Activated CD4-positive, alpha-beta T cell treated with anti-CD3 and anti-CD28 coated beads, Interleukin-2, amount 50 U/mL, for 16 hours (primary cell): ENCODE results near the gene FAM124B.

Experiments
- DNase-seq: peaks from one replicate; pipeline ENCODE4 v3.0.0-alpha.2; 2020

FAM124B gene

DNA sequence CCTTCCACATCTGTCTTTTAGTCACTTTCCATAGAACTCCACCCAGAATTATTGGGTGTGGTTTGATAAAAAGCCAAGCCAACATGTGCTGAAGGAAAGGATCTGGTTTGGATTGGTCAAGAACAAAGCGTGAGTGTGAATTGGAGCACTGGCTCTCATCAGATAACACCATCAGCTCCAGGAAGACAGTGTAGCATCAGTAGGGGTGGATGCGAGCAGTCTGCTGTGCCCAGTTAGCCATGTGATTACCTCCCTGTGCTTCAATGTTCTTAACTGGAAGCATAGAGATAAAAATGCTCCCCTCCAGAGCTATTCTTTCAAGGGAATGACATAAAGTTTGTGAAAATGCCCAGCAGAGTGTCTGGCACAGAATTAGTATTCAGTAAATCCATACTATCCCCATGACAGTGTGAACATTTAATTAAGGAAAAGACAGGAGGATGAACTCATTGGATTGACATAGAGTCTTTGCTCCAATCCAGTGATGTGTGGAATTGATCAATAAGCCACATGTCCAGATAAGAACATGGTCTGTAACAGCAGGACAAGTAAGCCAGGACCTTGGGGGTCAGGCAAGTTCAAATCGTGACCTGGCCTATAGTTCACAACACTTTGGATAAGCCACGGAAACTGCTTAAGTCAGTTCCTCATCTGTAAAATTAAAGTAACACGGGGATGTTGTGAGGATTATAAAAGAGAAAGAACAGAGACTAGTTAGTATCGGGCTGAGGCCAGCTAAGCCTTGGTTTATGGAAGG lies 68.0 kb downstream of the FAM124B start:
- no peak for DNase-seq

DNA sequence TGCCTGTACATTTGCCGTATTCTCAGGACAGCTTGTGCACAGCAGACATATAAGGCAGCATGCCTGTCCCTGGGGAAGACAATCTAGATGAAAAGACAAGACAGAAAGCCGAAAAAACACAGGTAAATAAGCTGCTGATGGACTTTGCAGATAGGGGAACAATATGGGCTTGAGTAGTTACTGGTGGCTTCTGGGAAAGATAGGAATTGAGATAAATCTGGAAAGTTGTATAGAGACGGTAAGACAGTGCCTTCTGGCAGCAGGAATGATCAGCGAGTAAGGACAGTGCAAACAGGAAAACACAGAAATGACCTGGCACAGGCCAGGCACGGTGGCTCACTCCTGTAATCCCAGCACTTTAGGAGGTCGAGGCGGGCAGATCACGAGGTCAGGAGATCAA lies 70.2 kb downstream of the FAM124B start:
- DNase-seq, result no peak

DNA sequence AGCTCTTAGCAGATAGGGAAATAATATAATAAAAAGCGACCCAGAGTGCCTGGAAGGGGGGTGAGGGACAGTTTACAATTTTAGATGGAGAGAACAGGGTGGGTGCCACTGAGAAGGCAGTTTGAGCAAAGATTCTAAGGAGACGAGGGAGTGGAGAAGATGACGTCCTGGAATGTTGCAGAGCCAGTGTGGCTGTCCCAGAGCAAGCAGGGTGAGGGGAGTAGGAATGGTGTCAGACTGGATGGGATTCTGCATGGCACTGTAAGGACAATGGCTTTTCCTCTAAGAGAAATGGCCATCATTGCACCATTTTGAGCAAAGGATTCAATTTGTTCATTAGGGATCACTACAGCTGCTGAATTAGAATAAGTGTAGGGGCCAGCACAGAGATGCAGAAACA lies 73.1 kb downstream of the FAM124B start:
- no peak for DNase-seq
